A549 (cell line): ENCODE data around the gene FAXC. TPM values are rescaled to one million over a fixed set of nuclear protein-coding genes. Genes with fewer than 3 reads are reported as not detected.

Experiments used
- ATAC-seq, 2 experiments: fragments of 200-7000 bp in 1 of 2; fragments of >200 bp in 1 of 2; cut with Nextera tagmentation in 1 of 2; cut with Tn5 transposase in 1 of 2; 3 replicates each; pipeline versions ENCODE4 v1.8.0 to v1.9.1; 2018 to 2020; ENCODE audit warnings: mild to moderate bottlenecking in 1 of 2, moderate library complexity in 1 of 2
- CTCF ChIA-PET: fragments of 300-600 bp; sonication (Branson Sonifier 250); formaldehyde crosslinking; extraction: SDS; loops from one replicate; lab custom pipeline; 2021; ENCODE audit warnings: antibody characterized with exemption, inconsistent platforms; lab: Yijun Ruan, JAX
- POLR2A ChIA-PET: fragments of 350-600 bp; formaldehyde crosslinking; extraction: SDS; loops from one replicate; lab custom pipeline; 2021; ENCODE audit warnings: antibody characterized with exemption, inconsistent platforms; lab: Yijun Ruan, JAX
- DNase-seq, 2 experiments: peaks; one replicate each; pipeline versions ENCODE4 v3.0.0 to v3.0.0-alpha.2; 2011 to 2016; ENCODE audit warnings: low read depth in 1 of 2, low spot score in 1 of 2
- FAIRE-seq: peaks from 2 replicates; lab custom pipeline; 2011; peaks lifted over from hg19 to GRCh38; lab: Jason Lieb, UNC
- H3K27ac ChIP-seq, 2 experiments: fragments of >200 bp; sonication (Bioruptor Twin); formaldehyde crosslinking; 3 replicates each; pipeline ENCODE4 v1.5.1; 2016 to 2017
- H3K4me1 ChIP-seq: fragments of >200 bp; sonication (Bioruptor Twin); formaldehyde crosslinking; 3 replicates; pipeline ENCODE4 v1.6.1; 2016
- H3K4me2 ChIP-seq: fragments of >200 bp; sonication (Bioruptor Twin); formaldehyde crosslinking; 3 replicates; pipeline ENCODE4 v1.6.1; 2016
- H3K4me3 ChIP-seq: fragments of >200 bp; sonication (Bioruptor Twin); formaldehyde crosslinking; 3 replicates; pipeline ENCODE4 v1.5.1; 2016
- H3K9me3 ChIP-seq: fragments of >200 bp; sonication (Bioruptor Twin); formaldehyde crosslinking; 3 replicates; pipeline ENCODE4 v1.6.1; 2016
- CBX2 ChIP-seq: fragments of 200-600 bp; sonication (generic); IDR thresholded peaks from 2 replicates; pipeline ENCODE4 v1.6.1; 2016; ENCODE audit warnings: low read depth, mild to moderate bottlenecking, borderline replicate concordance
- CBX8 ChIP-seq: fragments of 200-600 bp; sonication (generic); IDR thresholded peaks from 2 replicates; pipeline ENCODE4 v1.6.1; 2016
- EP300 ChIP-seq, 2 experiments: fragments of >200 bp; sonication (Bioruptor Twin); formaldehyde crosslinking; IDR thresholded peaks; 2 replicates in 1 of 2; 3 replicates in 1 of 2; pipeline ENCODE4 v1.6.1; 2016 to 2017
- ESRRA ChIP-seq: fragments of 150-350 bp; IDR thresholded peaks from 2 replicates; pipeline ENCODE4 v1.6.1; 2014; ENCODE audit warnings: mild to moderate bottlenecking, low read length, borderline replicate concordance
- FOSL2 ChIP-seq, 2 experiments: fragments of 450-650 bp in 1 of 2; fragments of >200 bp in 1 of 2; sonication (Bioruptor Twin) in 1 of 2; formaldehyde crosslinking; IDR thresholded peaks; 2 replicates each; pipeline versions ENCODE4 v1.5.0 to v1.6.1; 2016 to 2020; ENCODE audit warnings: mild to moderate bottlenecking in 1 of 2, moderate library complexity in 1 of 2
- GATA3 ChIP-seq: IDR thresholded peaks from 2 replicates; pipeline ENCODE4 v1.6.1; 2012; ENCODE audit warnings: borderline replicate concordance
- HDAC2 ChIP-seq: fragments of 200-600 bp; sonication (generic); IDR thresholded peaks from 2 replicates; pipeline ENCODE4 v1.6.1; 2016
- HOXA7 ChIP-seq: fragments of 250-450 bp; sonication (Bioruptor Pico); IDR thresholded peaks from 2 replicates; pipeline ENCODE4 v1.5.0; 2020; ENCODE audit warnings: mild to moderate bottlenecking, moderate library complexity
- HOXB13 ChIP-seq: fragments of 250-450 bp; sonication (Bioruptor Pico); IDR thresholded peaks from 2 replicates; pipeline ENCODE4 v1.5.0; 2020; ENCODE audit warnings: low read depth, mild to moderate bottlenecking, moderate library complexity
- HOXB5 ChIP-seq: fragments of 250-450 bp; sonication (Bioruptor Pico); IDR thresholded peaks from 2 replicates; pipeline ENCODE4 v1.5.0; 2020; ENCODE audit warnings: mild to moderate bottlenecking, moderate library complexity
- KDM1A ChIP-seq: fragments of 200-600 bp; sonication (generic); IDR thresholded peaks from 2 replicates; pipeline ENCODE4 v1.6.1; 2016; ENCODE audit warnings: low read depth, mild to moderate bottlenecking
- NFE2L2 ChIP-seq: fragments of 150-350 bp; conservative IDR thresholded peaks from 2 replicates; pipeline ENCODE4 v1.6.1; 2014; ENCODE audit warnings: low read length
- NR3C1 ChIP-seq: fragments of >200 bp; sonication (Bioruptor Twin); formaldehyde crosslinking; IDR thresholded peaks from 3 replicates; pipeline ENCODE4 v1.6.1; 2017
- RCOR1 ChIP-seq: fragments of 150-350 bp; IDR thresholded peaks from 2 replicates; pipeline ENCODE4 v1.6.1; 2014; ENCODE audit warnings: antibody characterized with exemption, low read length, low read depth
- RFX5 ChIP-seq: fragments of 450-650 bp; IDR thresholded peaks from 2 replicates; pipeline ENCODE4 v1.7.1; 2014; ENCODE audit warnings: antibody characterized with exemption, mild to moderate bottlenecking, moderate library complexity
- SMC3 ChIP-seq: fragments of >200 bp; sonication (Bioruptor Twin); formaldehyde crosslinking; IDR thresholded peaks from 3 replicates; pipeline ENCODE4 v1.6.1; 2018; ENCODE audit warnings: inconsistent platforms
- TFCP2L1 ChIP-seq: fragments of 250-450 bp; sonication (Bioruptor Pico); IDR thresholded peaks from 2 replicates; pipeline ENCODE4 v1.5.0; 2021; ENCODE audit warnings: mild to moderate bottlenecking
- ZC3H11A ChIP-seq: fragments of 450-650 bp; IDR thresholded peaks from 2 replicates; pipeline ENCODE4 v1.6.1; 2014; ENCODE audit warnings: antibody characterized with exemption, mild to moderate bottlenecking
- ZFP36 ChIP-seq: fragments of 450-650 bp; IDR thresholded peaks from 2 replicates; pipeline ENCODE4 v1.6.1; 2014; ENCODE audit warnings: borderline replicate concordance; ENCODE audit not compliant: partially characterized antibody
- ZNF302 ChIP-seq: fragments of 250-450 bp; sonication (Bioruptor Pico); IDR thresholded peaks from 2 replicates; pipeline ENCODE4 v1.9.0; 2021; ENCODE audit warnings: inconsistent platforms, mild to moderate bottlenecking, moderate library complexity
- WGBS: methylation state at CpG from one replicate; pipeline ENCODE4 v1.1.6; 2017; ENCODE audit errors: missing lambda C conversion rate; 5-methylcytosine and 5-hydroxymethylcytosine counted together
- polyA plus RNA-seq, 4 experiments: library from polyadenylated mRNA; depleted of rRNA in 3 of 4; stranded (reverse); fragments of >200 nt; fragmentation: RNase III in 1 of 4; extraction: RNeasy Plus Mini Kit Qiagen cat#74134 plus additional on column Dnase treatment in 1 of 4; gene quantifications; 2 replicates in 3 of 4; 3 replicates in 1 of 4; pipeline ENCODE4 v1.2.3, GENCODE V29; 2011 to 2017
- TF ChIP-seq, protein P1 (sequence below): fragments of >200 bp; sonication (Bioruptor Twin); formaldehyde crosslinking; IDR thresholded peaks from 2 replicates; pipeline ENCODE4 v1.6.1; 2016
- TF ChIP-seq, protein P2 (sequence below): IDR thresholded peaks from 2 replicates; pipeline ENCODE4 v1.6.1; 2012
- TF ChIP-seq, protein P3 (sequence below): fragments of 150-350 bp; IDR thresholded peaks from 2 replicates; pipeline ENCODE4 v1.6.1; 2014; ENCODE audit warnings: low read depth, mild to moderate bottlenecking, low read length

FAXC gene
- polyA plus RNA-seq, 2 of the 4 experiments (the other 2 are of a cell fraction) = 5.8 to 9.8 TPM

DNA sequence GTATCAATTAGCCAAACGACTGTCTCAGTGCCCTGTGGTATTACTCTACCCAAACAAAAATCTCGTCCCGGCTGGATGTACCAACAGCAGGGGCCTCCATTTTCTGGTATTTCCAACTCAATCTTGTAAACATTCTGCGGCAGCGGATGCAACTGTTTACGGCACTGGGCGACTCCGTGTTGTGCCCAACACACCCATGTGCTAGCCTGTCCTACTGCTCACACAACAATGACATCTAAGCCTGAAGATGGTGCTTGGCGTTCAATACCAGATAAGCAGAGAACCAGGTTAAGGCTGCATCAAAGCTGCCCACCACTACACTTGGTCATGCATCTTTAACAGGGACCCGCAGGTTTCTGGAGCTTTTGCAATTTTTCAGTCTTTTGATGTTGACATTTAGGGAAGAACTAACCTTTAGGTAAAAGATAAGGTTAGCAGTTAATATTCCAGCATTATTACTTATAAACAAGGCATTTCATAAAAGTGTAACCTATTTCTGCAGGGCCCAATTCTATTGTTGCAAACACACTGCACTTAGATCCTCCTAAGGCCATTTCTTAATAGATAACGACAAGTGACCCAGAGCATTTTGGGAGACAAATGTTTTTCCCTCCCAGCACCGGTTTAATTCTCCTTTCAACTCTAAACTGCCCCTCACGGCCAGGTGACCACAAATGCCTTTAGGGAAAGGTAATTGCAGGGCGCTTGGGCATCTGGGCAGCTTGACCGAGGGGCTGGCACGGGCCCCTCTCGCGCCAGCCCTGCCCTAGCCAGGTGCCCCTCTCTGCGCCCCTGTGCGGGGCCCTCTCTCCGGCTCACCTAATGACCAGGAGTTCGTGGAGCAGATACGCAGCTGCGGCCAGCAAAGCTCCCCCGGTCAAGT, 945 bp downstream of the FAXC start:
- Histone ChIP-seq H3K27ac (peak overlapping the region; percentile 70 to 94), H3K4me3 (peak overlapping the region; percentile 68), H3K4me1 (peaks cover 13% of the 10 kb centered on the region), H3K9me3 (no peaks in the 10 kb centered on the region), H3K4me2 (peak overlapping the region; percentile 90)
- no peak for DNase-seq
- no peak for FAIRE-seq
- ChIA-PET CTCF (interaction anchor here (0.9 to 2.8 kb wide), 2 partner anchors 14 to 42 kb away, joined by 3 to 14 read pairs; no protein-coding TSS in a partner anchor), POLR2A (interaction anchor here (1.3 to 1.9 kb wide), 2 partner anchors 45 kb away, joined by 5 to 8 read pairs; partner anchors contain the start of gene COQ3)
- no peak for ATAC-seq
- 79% methylated on average over 22 of the region's 25 CpGs for WGBS
- TF ChIP-seq HOXB5 (CRISPR knock-in tag) (no peak), ZFP36 (no peak), TFCP2L1 (no peak), ESRRA (no peak), KDM1A (no peak), HOXA7 (CRISPR knock-in tag) (no peak), SMC3 (no peak), FOSL2 (IDR thresholded peaks at IDR 0.05) (no peak), FOSL2 (CRISPR knock-in tag; IDR thresholded peaks at IDR 0.05) (no peak), HDAC2 (no peak), ZNF302 (CRISPR knock-in tag) (no peak), CBX2 (no peak), GATA3 (no peak)
- TF ChIP-seq, protein P1, sequence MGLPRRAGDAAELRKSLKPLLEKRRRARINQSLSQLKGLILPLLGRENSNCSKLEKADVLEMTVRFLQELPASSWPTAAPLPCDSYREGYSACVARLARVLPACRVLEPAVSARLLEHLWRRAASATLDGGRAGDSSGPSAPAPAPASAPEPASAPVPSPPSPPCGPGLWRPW = no peak

DNA sequence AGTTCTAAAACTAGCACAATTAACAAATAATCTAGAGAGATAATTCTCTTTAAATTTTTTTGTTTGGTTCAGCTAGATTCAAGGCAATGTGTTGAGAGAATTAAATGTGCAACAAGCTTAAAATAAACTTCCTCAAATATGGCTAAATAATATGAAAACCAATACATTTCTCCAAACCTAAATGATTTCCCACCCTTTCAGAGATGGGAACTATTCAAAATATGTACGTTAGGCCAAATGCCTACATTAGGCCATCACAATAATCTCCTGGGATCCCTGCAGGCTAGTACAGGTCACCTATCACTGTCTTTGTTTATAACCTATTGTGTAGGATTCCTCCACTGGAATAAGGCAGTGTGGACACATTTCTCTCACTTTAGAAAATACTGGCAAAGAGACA, 1.7 kb downstream of the FAXC start:
- no peaks in the 10 kb centered on the region for H3K9me3 ChIP-seq
- H3K4me3 ChIP-seq = no peak overlapping the region
- TF ChIP-seq, protein P2, sequence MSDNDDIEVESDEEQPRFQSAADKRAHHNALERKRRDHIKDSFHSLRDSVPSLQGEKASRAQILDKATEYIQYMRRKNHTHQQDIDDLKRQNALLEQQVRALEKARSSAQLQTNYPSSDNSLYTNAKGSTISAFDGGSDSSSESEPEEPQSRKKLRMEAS = no peak
- no peak for TF ChIP-seq ESRRA
- TF ChIP-seq EP300 (IDR thresholded peaks at IDR 0.05) = no peak
- no peak for TF ChIP-seq RCOR1
- no peak for TF ChIP-seq NR3C1
- H3K27ac ChIP-seq = no peak overlapping the region
- H3K4me2 ChIP-seq = no peak overlapping the region
- WGBS = 83% methylated on average over 1 of the region's 1 CpG
- DNase-seq (no peak), ATAC-seq (no peak), FAIRE-seq (no peak)
- H3K4me1 ChIP-seq = peaks cover 13% of the 10 kb centered on the region
- ChIA-PET CTCF (interaction anchor here (0.9 to 2.8 kb wide), 3 partner anchors 13 to 41 kb away, joined by 3 to 14 read pairs (median 4); no protein-coding TSS in a partner anchor), POLR2A (interaction anchor here (1.3 kb wide), 1 partner anchor 46 kb away, joined by 5 read pairs; no protein-coding TSS in a partner anchor)

DNA sequence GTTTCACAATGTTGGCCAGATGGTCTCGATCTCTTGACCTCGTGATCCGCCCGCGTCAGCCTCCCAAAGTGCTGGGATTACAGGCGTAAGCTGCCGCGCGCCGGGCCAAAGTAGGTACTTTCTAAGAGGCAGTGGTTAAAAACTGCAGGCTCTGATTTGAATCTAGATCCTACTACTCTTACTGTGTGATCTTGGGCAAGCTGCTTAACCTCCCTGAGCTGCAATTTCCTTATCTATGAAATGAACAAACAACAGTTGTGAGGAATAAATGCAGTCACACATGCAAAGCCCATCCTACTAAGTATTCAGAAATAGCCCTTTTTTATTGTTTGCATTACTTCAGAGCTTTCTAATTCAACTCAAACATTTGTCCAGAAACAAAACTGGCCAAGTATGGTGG, 2.9 kb downstream of the FAXC start:
- CTCF ChIA-PET = interaction anchor here (1.3 to 2.8 kb wide), 2 partner anchors 12 to 18 kb away, joined by 4 to 14 read pairs; no protein-coding TSS in a partner anchor
- H3K4me1 ChIP-seq = peaks cover 13% of the 10 kb centered on the region
- 100% methylated on average over 5 of the region's 10 CpGs for WGBS
- DNase-seq = no peak
- H3K4me2 ChIP-seq = no peak overlapping the region
- no peaks in the 10 kb centered on the region for H3K9me3 ChIP-seq
- POLR2A ChIA-PET = interaction anchor here (0.9 kb wide), 1 partner anchor 79 kb away, joined by 4 read pairs; no protein-coding TSS in a partner anchor
- ATAC-seq = no peak
- TF ChIP-seq RFX5 = no peak
- TF ChIP-seq ZC3H11A = no peak
- no peak for TF ChIP-seq CBX8
- TF ChIP-seq, protein P3, sequence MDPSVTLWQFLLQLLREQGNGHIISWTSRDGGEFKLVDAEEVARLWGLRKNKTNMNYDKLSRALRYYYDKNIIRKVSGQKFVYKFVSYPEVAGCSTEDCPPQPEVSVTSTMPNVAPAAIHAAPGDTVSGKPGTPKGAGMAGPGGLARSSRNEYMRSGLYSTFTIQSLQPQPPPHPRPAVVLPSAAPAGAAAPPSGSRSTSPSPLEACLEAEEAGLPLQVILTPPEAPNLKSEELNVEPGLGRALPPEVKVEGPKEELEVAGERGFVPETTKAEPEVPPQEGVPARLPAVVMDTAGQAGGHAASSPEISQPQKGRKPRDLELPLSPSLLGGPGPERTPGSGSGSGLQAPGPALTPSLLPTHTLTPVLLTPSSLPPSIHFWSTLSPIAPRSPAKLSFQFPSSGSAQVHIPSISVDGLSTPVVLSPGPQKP = no peak
- no peak for TF ChIP-seq RCOR1
- no peak for TF ChIP-seq NFE2L2
- TF ChIP-seq CBX2 = no peak
- TF ChIP-seq HOXB13 (CRISPR knock-in tag) = no peak
- no peak for TF ChIP-seq HOXB5 (CRISPR knock-in tag)
- H3K4me3 ChIP-seq = no peak overlapping the region
- no peak for FAIRE-seq
- no peak overlapping the region for H3K27ac ChIP-seq
